ENCODE results near the gene P2RY2.

DNA sequence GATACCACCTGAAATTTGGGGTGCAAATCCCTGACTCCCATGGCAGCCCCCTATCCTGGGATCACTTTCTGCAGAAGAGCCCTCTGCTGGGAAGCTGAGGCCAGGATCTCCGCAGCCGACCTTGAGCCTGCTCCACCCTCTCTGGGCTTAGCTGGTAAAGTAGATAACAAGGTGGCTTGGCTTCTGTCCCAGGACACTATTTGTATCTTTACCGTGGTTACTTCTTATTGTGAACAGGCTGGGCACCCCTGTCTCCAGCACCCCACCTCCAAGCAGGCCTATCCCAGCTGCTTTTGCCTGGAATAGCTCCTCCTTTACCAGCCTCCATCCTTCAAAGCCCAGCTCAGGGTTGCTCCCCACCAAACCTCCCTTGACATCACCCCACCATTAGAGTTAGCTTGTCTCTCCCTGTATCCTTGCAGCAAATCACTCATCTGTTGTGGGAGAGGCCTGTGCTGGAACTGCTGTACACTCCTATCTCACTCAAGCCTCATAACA is 35.2 kb upstream of the P2RY2 start:
- TF ChIP-seq CREB5 (CRISPR knock-in tag; IDR thresholded peaks at IDR 0.05; ENCODE audit: low read depth) (no peak), RARB (CRISPR knock-in tag; IDR thresholded peaks at IDR 0.05) (no peak), SNAI2 (CRISPR knock-in tag; IDR thresholded peaks at IDR 0.05) (no peak), ARNTL (CRISPR knock-in tag; IDR thresholded peaks at IDR 0.05; ENCODE audit: borderline replicate concordance, low read depth) (no peak), ZFP30 (CRISPR knock-in tag; IDR thresholded peaks at IDR 0.05) (no peak), TCF4 (CRISPR knock-in tag; IDR thresholded peaks at IDR 0.05; ENCODE audit: borderline replicate concordance) (no peak), ESRRG (CRISPR knock-in tag; IDR thresholded peaks at IDR 0.05) (no peak), ZFP3 (CRISPR knock-in tag; IDR thresholded peaks at IDR 0.05) (no peak), BACH2 (CRISPR knock-in tag; IDR thresholded peaks at IDR 0.05; ENCODE audit: borderline replicate concordance) (no peak), CSRNP3 (CRISPR knock-in tag; IDR thresholded peaks at IDR 0.05) (no peak), ZC3H10 (CRISPR knock-in tag; IDR thresholded peaks at IDR 0.05) (no peak), ZNF8 (CRISPR knock-in tag; IDR thresholded peaks at IDR 0.05) (no peak)
- TF ChIP-seq, protein P1, sequence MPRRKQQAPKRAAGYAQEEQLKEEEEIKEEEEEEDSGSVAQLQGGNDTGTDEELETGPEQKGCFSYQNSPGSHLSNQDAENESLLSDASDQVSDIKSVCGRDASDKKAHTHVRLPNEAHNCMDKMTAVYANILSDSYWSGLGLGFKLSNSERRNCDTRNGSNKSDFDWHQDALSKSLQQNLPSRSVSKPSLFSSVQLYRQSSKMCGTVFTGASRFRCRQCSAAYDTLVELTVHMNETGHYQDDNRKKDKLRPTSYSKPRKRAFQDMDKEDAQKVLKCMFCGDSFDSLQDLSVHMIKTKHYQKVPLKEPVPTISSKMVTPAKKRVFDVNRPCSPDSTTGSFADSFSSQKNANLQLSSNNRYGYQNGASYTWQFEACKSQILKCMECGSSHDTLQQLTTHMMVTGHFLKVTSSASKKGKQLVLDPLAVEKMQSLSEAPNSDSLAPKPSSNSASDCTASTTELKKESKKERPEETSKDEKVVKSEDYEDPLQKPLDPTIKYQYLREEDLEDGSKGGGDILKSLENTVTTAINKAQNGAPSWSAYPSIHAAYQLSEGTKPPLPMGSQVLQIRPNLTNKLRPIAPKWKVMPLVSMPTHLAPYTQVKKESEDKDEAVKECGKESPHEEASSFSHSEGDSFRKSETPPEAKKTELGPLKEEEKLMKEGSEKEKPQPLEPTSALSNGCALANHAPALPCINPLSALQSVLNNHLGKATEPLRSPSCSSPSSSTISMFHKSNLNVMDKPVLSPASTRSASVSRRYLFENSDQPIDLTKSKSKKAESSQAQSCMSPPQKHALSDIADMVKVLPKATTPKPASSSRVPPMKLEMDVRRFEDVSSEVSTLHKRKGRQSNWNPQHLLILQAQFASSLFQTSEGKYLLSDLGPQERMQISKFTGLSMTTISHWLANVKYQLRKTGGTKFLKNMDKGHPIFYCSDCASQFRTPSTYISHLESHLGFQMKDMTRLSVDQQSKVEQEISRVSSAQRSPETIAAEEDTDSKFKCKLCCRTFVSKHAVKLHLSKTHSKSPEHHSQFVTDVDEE (CRISPR knock-in tag; IDR thresholded peaks at IDR 0.05): no peak
- TF ChIP-seq, protein P2, sequence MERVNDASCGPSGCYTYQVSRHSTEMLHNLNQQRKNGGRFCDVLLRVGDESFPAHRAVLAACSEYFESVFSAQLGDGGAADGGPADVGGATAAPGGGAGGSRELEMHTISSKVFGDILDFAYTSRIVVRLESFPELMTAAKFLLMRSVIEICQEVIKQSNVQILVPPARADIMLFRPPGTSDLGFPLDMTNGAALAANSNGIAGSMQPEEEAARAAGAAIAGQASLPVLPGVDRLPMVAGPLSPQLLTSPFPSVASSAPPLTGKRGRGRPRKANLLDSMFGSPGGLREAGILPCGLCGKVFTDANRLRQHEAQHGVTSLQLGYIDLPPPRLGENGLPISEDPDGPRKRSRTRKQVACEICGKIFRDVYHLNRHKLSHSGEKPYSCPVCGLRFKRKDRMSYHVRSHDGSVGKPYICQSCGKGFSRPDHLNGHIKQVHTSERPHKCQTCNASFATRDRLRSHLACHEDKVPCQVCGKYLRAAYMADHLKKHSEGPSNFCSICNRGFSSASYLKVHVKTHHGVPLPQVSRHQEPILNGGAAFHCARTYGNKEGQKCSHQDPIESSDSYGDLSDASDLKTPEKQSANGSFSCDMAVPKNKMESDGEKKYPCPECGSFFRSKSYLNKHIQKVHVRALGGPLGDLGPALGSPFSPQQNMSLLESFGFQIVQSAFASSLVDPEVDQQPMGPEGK (CRISPR knock-in tag; IDR thresholded peaks at IDR 0.05; ENCODE audit: borderline replicate concordance): no peak
